Stimulated activated CD4-positive, alpha-beta T cell treated with anti-CD3 and anti-CD28 coated beads, Interleukin-15, amount 100 ng/mL, for 24 hours (primary cell): Measurements from ENCODE around the gene ZNF593.

ENCODE experiments used
- DNase-seq: peaks from one replicate; pipeline ENCODE4 v3.0.0-alpha.2; 2020

ZNF593 gene

GRCh38 chr1:26213335-26213905, 43.7 kb downstream of the ZNF593 start:
- no peak for DNase-seq

GRCh38 chr1:26215246-26215645, 45.5 kb downstream of the ZNF593 start:
- no peak for DNase-seq

DNA sequence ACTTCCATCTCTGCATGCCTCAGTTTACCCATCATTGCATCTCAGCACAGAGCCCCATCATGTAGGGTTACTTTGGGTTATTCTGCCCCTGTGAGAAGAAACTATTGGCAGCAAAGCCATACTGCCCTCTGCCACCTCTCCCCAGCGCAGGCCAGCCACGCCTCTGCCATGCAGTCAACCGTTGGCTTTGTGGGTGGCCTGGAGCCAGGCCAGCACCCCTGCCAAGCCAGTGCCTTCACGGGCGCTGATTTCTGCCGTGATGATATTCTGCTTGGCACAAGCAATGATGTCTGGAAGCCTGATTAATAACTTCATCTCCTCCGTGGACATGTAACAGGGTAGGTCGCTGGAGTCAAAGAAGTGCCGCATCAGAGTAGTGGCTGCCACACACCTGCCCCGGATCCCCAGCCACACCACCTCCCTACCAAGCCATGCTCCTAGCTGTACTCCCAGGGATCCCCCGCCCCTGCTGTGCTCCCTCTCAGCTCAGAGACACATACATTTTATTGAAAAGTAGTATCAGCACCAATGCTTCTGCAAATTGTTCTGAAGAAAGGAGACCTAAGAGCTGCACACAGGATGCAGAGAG, 49.3 kb downstream of the ZNF593 start:
- DNase-seq, result no peak
